ENCODE results near the gene ANKRD35. TPM values are rescaled to one million over a fixed set of nuclear protein-coding genes. Genes with fewer than 3 reads are reported as not detected.
A peak's percentile ranks its signal among the peaks of the same experiment; 100 is the strongest.

Gene ANKRD35
- total and polyA plus RNA-seq, 8 donors, result 1.4 to 4.8 (median 4.0) TPM

DNA sequence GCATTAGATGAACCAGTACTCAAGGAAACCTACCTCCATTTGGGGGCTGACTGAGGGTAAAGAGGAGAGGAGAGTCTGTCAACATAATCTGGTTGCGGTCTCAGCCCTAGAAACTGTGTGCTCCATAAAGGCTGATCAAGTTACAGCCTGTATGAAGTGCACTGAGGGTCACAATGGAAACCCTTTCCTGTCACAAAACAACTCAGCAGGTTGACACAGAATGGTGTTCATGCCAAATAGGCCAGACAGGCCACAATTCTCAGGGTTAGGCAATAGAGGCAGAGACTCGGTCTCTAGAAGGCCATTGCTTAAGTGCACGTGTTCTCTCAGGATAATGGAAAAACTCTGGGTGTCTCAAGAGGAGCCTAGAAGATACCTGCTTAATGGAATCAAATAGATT lies 4.1 kb upstream of the ANKRD35 start:
- no peak for TF ChIP-seq CTCF (IDR thresholded peaks at IDR 0.05)
- no peaks in the 10 kb centered on the region for H3K9me3 ChIP-seq

DNA sequence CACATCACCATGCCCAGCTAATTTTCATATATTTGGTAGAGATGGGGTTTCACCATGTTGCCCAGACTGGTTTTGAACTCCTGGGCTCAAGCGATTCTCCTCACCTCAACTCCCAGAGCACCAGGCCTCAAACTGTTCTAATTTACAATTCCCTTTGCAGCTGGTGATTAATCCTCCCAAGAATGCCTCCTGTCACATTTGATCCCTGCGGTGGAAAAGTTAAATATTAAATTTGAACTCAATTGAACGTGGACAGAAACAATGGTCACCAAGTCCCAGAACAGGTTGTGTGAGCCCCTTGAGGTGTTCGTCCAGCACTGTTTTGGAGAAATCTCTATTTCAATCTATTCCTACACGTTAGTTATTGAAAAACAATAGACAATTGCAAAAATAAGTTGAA lies 2.0 kb upstream of the ANKRD35 start:
- Histone ChIP-seq H3K4me3 (no peak overlapping the region), H3K27ac (no peak overlapping the region), H3K36me3 (no peaks in the 10 kb centered on the region), H3K4me1 (peaks cover 24 to 40% of the 10 kb centered on the region in 2 donors), H3K27me3 (peaks cover 0 to 16% of the 10 kb centered on the region in 2 donors), H3K9me3 (no peaks in the 10 kb centered on the region)
- no peak for ATAC-seq
- no peak for TF ChIP-seq CTCF (IDR thresholded peaks at IDR 0.05)
- intact Hi-C loops (cut with DNase I), result no loop called here
- DNase-seq, result no peak

More for the DNA sequence above, 4.1 kb upstream of the ANKRD35 start:
- H3K27me3 ChIP-seq, result peaks cover 0 to 7% of the 10 kb centered on the region in 2 donors
- H3K4me1 ChIP-seq, result peaks cover 28 to 50% of the 10 kb centered on the region in 2 donors
- no peak overlapping the region for H3K4me3 ChIP-seq
- no peaks in the 10 kb centered on the region for H3K36me3 ChIP-seq
- ATAC-seq (no peak), DNase-seq (no peak)
- H3K27ac ChIP-seq, result peak overlapping the region in 1 of 2 donors; percentile 51
- intact Hi-C loops (cut with DNase I), result no loop called here

DNA sequence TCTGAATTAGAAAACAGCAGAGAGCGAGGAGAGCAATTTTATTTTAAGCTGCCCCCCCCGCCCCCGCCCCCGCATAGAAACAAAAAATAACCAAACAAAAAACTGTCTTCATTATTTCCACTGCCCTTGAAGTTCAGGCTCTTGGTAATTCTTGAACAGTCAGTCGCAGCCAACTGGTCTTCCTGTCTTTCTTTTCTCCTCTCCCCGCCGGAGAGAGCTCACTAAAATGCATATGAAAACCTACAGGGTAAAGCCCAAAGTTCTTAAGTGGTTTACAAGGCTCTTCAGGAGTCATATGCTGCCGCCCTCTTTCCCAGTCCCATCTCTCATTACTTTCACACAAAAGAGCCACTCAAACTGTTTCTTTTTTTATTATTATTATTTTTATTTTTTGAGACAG lies 1.1 kb upstream of the ANKRD35 start:
- no peak overlapping the region for H3K4me3 ChIP-seq
- intact Hi-C loops (cut with DNase I), result no loop called here
- no peaks in the 10 kb centered on the region for H3K9me3 ChIP-seq
- peaks cover 18 to 32% of the 10 kb centered on the region in 2 donors for H3K4me1 ChIP-seq
- H3K27me3 ChIP-seq, result peaks cover 0 to 16% of the 10 kb centered on the region in 2 donors
- DNase-seq (no peak), ATAC-seq (no peak)
- no peak for TF ChIP-seq CTCF (IDR thresholded peaks at IDR 0.05)
- H3K36me3 ChIP-seq, result no peaks in the 10 kb centered on the region
- H3K27ac ChIP-seq, result peak overlapping the region in 1 of 2 donors; percentile 37

- Histone ChIP-seq H3K9me3 (no peaks in the 10 kb centered on the region), H3K27ac (peak overlapping the region in 1 of 2 donors; percentile 37), H3K4me3 (peak overlapping the region; percentile 60 to 68), H3K36me3 (no peaks in the 10 kb centered on the region), H3K27me3 (peaks cover 0 to 16% of the 10 kb centered on the region in 2 donors), H3K4me1 (peaks cover 13 to 28% of the 10 kb centered on the region in 2 donors)
- no peak for TF ChIP-seq CTCF (IDR thresholded peaks at IDR 0.05)
- no peak for DNase-seq
- peak; percentile 2 for ATAC-seq
- intact Hi-C loops (cut with DNase I), result no loop called here
Measured at GRCh38 chr1:145886390-145886789, 724 bp upstream of the ANKRD35 start.

DNA sequence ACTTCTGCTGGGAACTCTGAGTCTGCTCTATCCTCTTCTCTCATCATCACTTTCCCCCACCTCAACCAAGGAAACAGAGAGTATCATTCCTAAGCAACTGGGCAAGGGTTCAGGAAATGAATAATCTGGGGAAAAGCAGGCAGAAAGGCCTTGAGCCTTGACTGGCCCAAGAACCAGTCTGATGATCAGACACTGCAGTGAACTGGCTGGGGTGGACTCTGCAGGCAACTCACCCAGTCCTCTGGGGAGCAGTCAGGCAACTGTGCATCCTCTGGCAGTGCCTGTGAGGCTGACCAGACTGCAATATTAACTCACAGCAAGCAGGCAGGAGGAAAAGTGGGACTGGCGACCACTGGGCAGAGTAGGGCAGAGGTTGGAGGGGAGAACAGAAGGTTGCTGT lies 991 bp downstream of the ANKRD35 start:
- H3K27ac ChIP-seq, result no peak overlapping the region
- H3K36me3 ChIP-seq, result no peaks in the 10 kb centered on the region
- intact Hi-C loops (cut with DNase I), result no loop called here
- no peaks in the 10 kb centered on the region for H3K9me3 ChIP-seq
- no peak overlapping the region for H3K4me3 ChIP-seq
- H3K27me3 ChIP-seq, result peaks cover 0 to 16% of the 10 kb centered on the region in 2 donors
- peaks cover 3 to 16% of the 10 kb centered on the region in 2 donors for H3K4me1 ChIP-seq
- no peak for TF ChIP-seq CTCF (IDR thresholded peaks at IDR 0.05)
- ATAC-seq, result no peak
- no peak for DNase-seq

All from left lung (tissue), 10 donors.